Fibroblast of the aortic adventitia (primary cell): Measurements from ENCODE around the gene COL19A1. TPM values are rescaled to one million over a fixed set of nuclear protein-coding genes. Genes with fewer than 3 reads are reported as not detected.

Experiments used
- DNase-seq: peaks from one replicate; pipeline ENCODE4 v3.0.0-alpha.2; 2010; ENCODE audit warnings: low read depth
- H3K4me3 ChIP-seq: 2 replicates; pipeline ENCODE4 v1.5.1; 2011; ENCODE audit warnings: low read depth, mild to moderate bottlenecking, control low read depth, low read length, moderate library complexity
- CTCF ChIP-seq: IDR thresholded peaks from 2 replicates; pipeline ENCODE4 v1.5.1; 2011; ENCODE audit warnings: mild to moderate bottlenecking, low read length, control low read depth, inconsistent platforms; ENCODE audit not compliant: insufficient read depth
- total RNA-seq: library from RNA; depleted of rRNA; stranded (reverse); fragments of >200 nt; gene quantifications from 2 replicates; pipeline ENCODE4 v1.2.3, GENCODE V29; 2012; ENCODE audit warnings: low replicate concordance

COL19A1 gene
- total RNA-seq, 1 donor, result 0.09 TPM

GRCh38 chr6:69866770-69867638, 648 bp downstream of the COL19A1 start:
- peak; percentile 6 for DNase-seq
- peak; percentile 22 for TF ChIP-seq CTCF
- peak overlapping the region; percentile 61 for H3K4me3 ChIP-seq

- no peak for TF ChIP-seq CTCF
- peak overlapping the region; percentile 61 for H3K4me3 ChIP-seq
- peak; percentile 2 for DNase-seq
These were observed 1.3 kb downstream of the COL19A1 start for GRCh38 chr6:69867639-69867976.

- DNase-seq, result no peak
- TF ChIP-seq CTCF, result no peak
- H3K4me3 ChIP-seq, result no peak overlapping the region
These were observed 2.0 kb downstream of the COL19A1 start for GRCh38 chr6:69868252-69868804.

- no peak for DNase-seq
- TF ChIP-seq CTCF, result no peak
These were observed 2.6 kb downstream of the COL19A1 start for GRCh38 chr6:69868961-69869360.

GRCh38 chr6:69871107-69871506, 4.8 kb downstream of the COL19A1 start:
- DNase-seq, result no peak
- H3K4me3 ChIP-seq, result no peak overlapping the region
- TF ChIP-seq CTCF, result no peak

More at GRCh38 chr6:69868961-69869360, 2.6 kb downstream of the COL19A1 start:
- no peak overlapping the region for H3K4me3 ChIP-seq

- DNase-seq, result no peak
- TF ChIP-seq CTCF, result no peak
- no peak overlapping the region for H3K4me3 ChIP-seq
These were observed 6.9 kb downstream of the COL19A1 start for GRCh38 chr6:69873291-69873690.
